H1 (cell line): ENCODE measurements around the gene PSAP. TPM values are rescaled to one million over a fixed set of nuclear protein-coding genes. Genes with fewer than 3 reads are reported as not detected.

Experiments used
- CTCF ChIA-PET: fragments of 300-600 bp; sonication (Branson Sonifier 250); formaldehyde crosslinking; loops from one replicate; lab custom pipeline; 2021; ENCODE audit not compliant: partially characterized antibody; lab: Charles Lee
- POLR2A ChIA-PET: fragments of 300-600 bp; sonication (Branson Sonifier 250); formaldehyde crosslinking; loops from one replicate; lab custom pipeline; 2021; ENCODE audit warnings: inconsistent platforms; ENCODE audit not compliant: partially characterized antibody; lab: Charles Lee
- DNase-seq, 2 experiments: peaks; one replicate each; pipeline versions ENCODE4 v3.0.0 to v3.0.0-alpha.2; 2010 to 2022; ENCODE audit warnings: low spot score in 2 of 2, low read depth in 1 of 2, mixed read lengths in 1 of 2
- FAIRE-seq: peaks from 2 replicates; lab custom pipeline; 2011; peaks lifted over from hg19 to GRCh38; lab: Jason Lieb, UNC
- H2AFZ ChIP-seq: 2 replicates; pipeline ENCODE4 v1.8.1; 2012; ENCODE audit warnings: low read length, inconsistent platforms
- H2AK5ac ChIP-seq: 2 replicates; pipeline ENCODE4 v1.6.1; 2013; ENCODE audit warnings: low read depth, low read length
- H2BK120ac ChIP-seq: replicated peaks from 2 replicates; pipeline ENCODE3; 2013; ENCODE audit warnings: low read depth, low read length, inconsistent platforms
- H2BK12ac ChIP-seq: 2 replicates; pipeline ENCODE4 v1.6.1; 2013; ENCODE audit warnings: low read depth, low read length
- H2BK15ac ChIP-seq: 2 replicates; pipeline ENCODE4 v1.6.1; 2013; ENCODE audit warnings: low read length
- H2BK20ac ChIP-seq: 2 replicates; pipeline ENCODE4 v1.6.1; 2013; ENCODE audit warnings: low read length
- H2BK5ac ChIP-seq: 2 replicates; pipeline ENCODE4 v1.6.1; 2013; ENCODE audit warnings: low read depth, low read length
- H3K14ac ChIP-seq: 2 replicates; pipeline ENCODE4 v1.6.1; 2013; ENCODE audit warnings: inconsistent platforms; ENCODE audit not compliant: insufficient read length
- H3K18ac ChIP-seq: 2 replicates; pipeline ENCODE4 v1.6.1; 2013; ENCODE audit warnings: low read length; ENCODE audit errors: extremely low read depth
- H3K23ac ChIP-seq: 2 replicates; pipeline ENCODE4 v1.6.1; 2013; ENCODE audit warnings: inconsistent platforms; ENCODE audit not compliant: insufficient read length
- H3K23me2 ChIP-seq: 2 replicates; pipeline ENCODE4 v1.6.1; 2013; ENCODE audit warnings: low read depth, low read length
- H3K27ac ChIP-seq: 2 replicates; pipeline ENCODE4 v1.6.1; 2011; ENCODE audit warnings: low read depth, low read length, inconsistent platforms
- H3K27me3 ChIP-seq, 4 experiments: replicated peaks in 1 of 4; 1 replicate in 1 of 4; 2 replicates in 3 of 4; pipeline versions ENCODE4 v1.6.1 to v1.8.1; 2011 to 2013; ENCODE audit warnings: low read length in 3 of 4, mild to moderate bottlenecking in 3 of 4, inconsistent platforms in 2 of 4, mixed read lengths in 2 of 4, moderate library complexity in 1 of 4; ENCODE audit not compliant: control insufficient read depth in 3 of 4, insufficient read depth in 3 of 4; ENCODE audit errors: extremely low read depth in 1 of 4
- H3K36me3 ChIP-seq, 4 experiments: 2 replicates each; pipeline versions ENCODE4 v1.6.1 to v1.8.1; 2011 to 2013; ENCODE audit warnings: mild to moderate bottlenecking in 4 of 4, low read length in 3 of 4, moderate library complexity in 2 of 4, control low read depth in 1 of 4, inconsistent platforms in 1 of 4; ENCODE audit not compliant: insufficient read depth in 4 of 4, control insufficient read depth in 2 of 4
- H3K4ac ChIP-seq: replicated peaks from 2 replicates; pipeline ENCODE3; 2013; ENCODE audit warnings: low read length, low read depth, mixed read lengths, inconsistent platforms; ENCODE audit not compliant: insufficient read length
- H3K4me1 ChIP-seq, 4 experiments: replicated peaks in 1 of 4; 1 replicate in 1 of 4; 2 replicates in 3 of 4; pipeline versions ENCODE4 v1.6.1 to v1.8.1; 2011 to 2013; ENCODE audit warnings: low read length in 3 of 4, inconsistent platforms in 2 of 4, mixed read lengths in 1 of 4; ENCODE audit not compliant: insufficient read depth in 4 of 4, control insufficient read depth in 3 of 4
- H3K4me2 ChIP-seq, 2 experiments: 2 replicates each; pipeline versions ENCODE4 v1.6.1 to v1.8.1; 2011 to 2013; ENCODE audit warnings: low read depth in 2 of 2, low read length in 2 of 2, control low read depth in 1 of 2, inconsistent platforms in 1 of 2, mild to moderate bottlenecking in 1 of 2; ENCODE audit not compliant: insufficient read depth in 1 of 2
- H3K4me3 ChIP-seq, 4 experiments: fragments of 200-600, 300-600 bp in 1 of 4; sonication (generic), shearing (Covaris generic), sonication (Bioruptor Twin) in 1 of 4; 2 replicates each; pipeline versions ENCODE4 v1.5.1 to v1.8.1; 2011 to 2016; ENCODE audit warnings: low read length in 4 of 4, low read depth in 3 of 4, control low read depth in 2 of 4, inconsistent platforms in 2 of 4, mild to moderate bottlenecking in 2 of 4, mixed read lengths in 1 of 4, moderate library complexity in 1 of 4; ENCODE audit not compliant: insufficient read depth in 2 of 4; ENCODE audit errors: extremely low read depth in 1 of 4
- H3K56ac ChIP-seq: replicated peaks from 2 replicates; pipeline ENCODE3; 2013; ENCODE audit warnings: low read depth, mild to moderate bottlenecking, mixed read lengths, low read length, inconsistent platforms; ENCODE audit not compliant: insufficient read length
- H3K79me1 ChIP-seq: 2 replicates; pipeline ENCODE4 v1.6.1; 2013; ENCODE audit warnings: low read depth, low read length, control low read depth
- H3K79me2 ChIP-seq, 2 experiments: 2 replicates each; pipeline versions ENCODE4 v1.6.1 to v1.8.1; 2012 to 2013; ENCODE audit warnings: low read length in 2 of 2, mild to moderate bottlenecking in 2 of 2, inconsistent platforms in 1 of 2; ENCODE audit not compliant: insufficient read depth in 2 of 2, control insufficient read depth in 1 of 2
- H3K9ac ChIP-seq, 4 experiments: replicated peaks in 1 of 4; 1 replicate in 1 of 4; 2 replicates in 3 of 4; pipeline versions ENCODE4 v1.6.1 to v1.8.1; 2011 to 2013; ENCODE audit warnings: low read depth in 3 of 4, low read length in 3 of 4, control low read depth in 2 of 4, mild to moderate bottlenecking in 2 of 4, moderate library complexity in 2 of 4, inconsistent platforms in 1 of 4; ENCODE audit errors: extremely low read depth in 1 of 4
- H3K9me3 ChIP-seq, 2 experiments: 2 replicates each; pipeline versions ENCODE4 v1.6.1 to v1.8.1; 2012 to 2013; ENCODE audit warnings: mild to moderate bottlenecking in 2 of 2, moderate library complexity in 2 of 2, control low read depth in 1 of 2, inconsistent platforms in 1 of 2, low read depth in 1 of 2, low read length in 1 of 2, mixed read lengths in 1 of 2; ENCODE audit not compliant: insufficient read depth in 2 of 2
- H4K20me1 ChIP-seq, 2 experiments: replicated peaks in 1 of 2; 2 replicates each; pipeline versions ENCODE3 to v1.8.1; 2011 to 2013; ENCODE audit warnings: inconsistent platforms in 2 of 2, low read length in 2 of 2, mild to moderate bottlenecking in 1 of 2; ENCODE audit not compliant: insufficient read depth in 2 of 2, control insufficient read depth in 1 of 2
- H4K5ac ChIP-seq: 2 replicates; pipeline ENCODE4 v1.6.1; 2013; ENCODE audit warnings: low read length, low read depth, mixed read lengths, inconsistent platforms; ENCODE audit not compliant: insufficient read length
- H4K8ac ChIP-seq: 2 replicates; pipeline ENCODE4 v1.8.0; 2013; ENCODE audit warnings: mild to moderate bottlenecking, moderate library complexity, low read length, inconsistent platforms; ENCODE audit not compliant: insufficient read depth; ENCODE audit errors: extremely low read depth
- H4K91ac ChIP-seq: replicated peaks from 2 replicates; pipeline ENCODE3; 2013; ENCODE audit warnings: low read length, mixed read lengths, inconsistent platforms; ENCODE audit not compliant: insufficient read length
- BACH1 ChIP-seq: IDR thresholded peaks from 2 replicates; pipeline ENCODE4 v1.6.1; 2012; ENCODE audit warnings: low read length, improper control_type of control experiment
- GABPA ChIP-seq: IDR thresholded peaks from 2 replicates; pipeline ENCODE4 v1.6.1; 2011; ENCODE audit warnings: mild to moderate bottlenecking, low read length, moderate library complexity, borderline replicate concordance; ENCODE audit not compliant: insufficient read depth
- MAFK ChIP-seq: IDR thresholded peaks from 2 replicates; pipeline ENCODE4 v1.6.1; 2012; ENCODE audit warnings: low read depth, mild to moderate bottlenecking, improper control_type of control experiment, low read length
- WGBS, 2 experiments: shearing (Covaris generic) in 1 of 2; methylation state at CpG; one replicate each; pipeline versions ENCODE4 v1.1.6 to v1.1.7; 2013 to 2015; ENCODE audit warnings: low lambda C conversion rate in 2 of 2, mixed read lengths in 2 of 2, inconsistent platforms in 1 of 2, low coverage in 1 of 2, missing lambda C conversion rate in 1 of 2; ENCODE audit not compliant: insufficient replicate concordance in 2 of 2, insufficient coverage in 1 of 2, insufficient read length in 1 of 2; ENCODE audit errors: extremely low coverage in 1 of 2, missing lambda C conversion rate in 1 of 2; 5-methylcytosine and 5-hydroxymethylcytosine counted together
- polyA plus RNA-seq, 7 experiments: library from polyadenylated mRNA; depleted of rRNA in 3 of 7; stranded (reverse) in 5 of 7; unstranded in 2 of 7; fragments of >200 nt in 5 of 7; fragments of 200-250 nt in 2 of 7; gene quantifications; 1 replicate in 5 of 7; 2 replicates in 1 of 7; 4 replicates in 1 of 7; pipeline versions ENCODE4 v1.2.1 to v1.2.3, GENCODE V29; 2011 to 2013; ENCODE audit warnings: missing spikeins in 2 of 7, mixed read lengths in 2 of 7
- total RNA-seq: library from RNA; stranded (reverse); fragmentation: NEBNext Ultra II Directional; extraction: Animal tissue kit (Norgen Biotek cat#: 25700); gene quantifications from 2 replicates; pipeline ENCODE4 v1.2.1, GENCODE V29; 2021

The PSAP gene
- total and polyA plus RNA-seq, 2 of the 8 experiments (the other 6 are each of a cell fraction or from before 2014, with no cell fraction given): 386 to 504 TPM

GRCh38 chr10:71877821-71878220 lies 26.8 kb upstream of the PSAP start:
- H3K18ac ChIP-seq: no peak overlapping the region
- no peak overlapping the region for H3K27ac ChIP-seq
- H3K79me2 ChIP-seq: no peaks in the 10 kb centered on the region
- no peak overlapping the region for H3K23ac ChIP-seq
- FAIRE-seq (no peak), DNase-seq (no peak)
- H3K79me1 ChIP-seq: no peaks in the 10 kb centered on the region
- H2BK5ac ChIP-seq: no peak overlapping the region
- H2BK20ac ChIP-seq: no peak overlapping the region
- peaks cover 0 to 6% of the 10 kb centered on the region in 2 experiments; a peak in 1 of 4 replicates for H3K9me3 ChIP-seq
- no peak overlapping the region for H2AFZ ChIP-seq
- H4K5ac ChIP-seq: no peak overlapping the region
- 0 out of 4 replicates have a peak overlapping the region, but pooled peaks of 1 of the 2 experiments have one; percentile 29 for H3K4me2 ChIP-seq
- H3K23me2 ChIP-seq: no peaks in the 10 kb centered on the region
- H2BK120ac ChIP-seq: no peak overlapping the region
- no peak overlapping the region for H4K8ac ChIP-seq
- H2BK15ac ChIP-seq: no peak overlapping the region
- ChIA-PET CTCF (interaction anchor here (0.6 to 2.0 kb wide), 5 partner anchors 14 to 1429 kb away, joined by 3 to 6 read pairs (median 3); no protein-coding TSS in a partner anchor), POLR2A (interaction anchor here (0.6 to 1.2 kb wide), 2 partner anchors 9 to 52 kb away, joined by 3 read pairs; no protein-coding TSS in a partner anchor)
- no peak overlapping the region for H3K4ac ChIP-seq
- peaks cover 0 to 5% (median 0%) of the 10 kb centered on the region in 4 experiments; a peak in 3 of 7 replicates for H3K4me1 ChIP-seq
- 91% methylated on average over 4 of the region's 4 CpGs; no CpG with 5 or more reads in 1 of the 2 experiments for WGBS, 2 experiments
- H3K9ac ChIP-seq: no peak overlapping the region
- H3K14ac ChIP-seq: no peak overlapping the region
- H4K20me1 ChIP-seq: no peaks in the 10 kb centered on the region
- no peak overlapping the region for H2BK12ac ChIP-seq
- H2AK5ac ChIP-seq: no peak overlapping the region
- H3K56ac ChIP-seq: no peak overlapping the region
- no peak overlapping the region for H3K4me3 ChIP-seq
- H4K91ac ChIP-seq: no peak overlapping the region
- no peaks in the 10 kb centered on the region for H3K36me3 ChIP-seq
- H3K27me3 ChIP-seq: no peaks in the 10 kb centered on the region
- TF ChIP-seq GABPA (no peak), BACH1 (no peak), MAFK (no peak)
